Glutamatergic neuron (in vitro differentiated cells): ENCODE results near the gene TMEM92. TPM values are rescaled to one million over a fixed set of nuclear protein-coding genes. Genes with fewer than 3 reads are reported as not detected.

ENCODE experiments used
- DNase-seq: peaks from one replicate; pipeline ENCODE4 v3.0.0; 2022
- H3K27ac Mint-ChIP-seq: one replicate; pipeline ENCODE4 v1.8.0; 2020; ENCODE audit warnings: mild to moderate bottlenecking, mixed read lengths, inconsistent platforms; ENCODE audit not compliant: unreplicated experiment
- H3K27me3 Mint-ChIP-seq: one replicate; pipeline ENCODE4 v1.8.0; 2020; ENCODE audit warnings: mild to moderate bottlenecking, moderate library complexity, mixed read lengths, inconsistent platforms; ENCODE audit not compliant: unreplicated experiment
- H3K36me3 Mint-ChIP-seq: one replicate; pipeline ENCODE4 v1.8.0; 2020; ENCODE audit warnings: mild to moderate bottlenecking, mixed read lengths, inconsistent platforms; ENCODE audit not compliant: unreplicated experiment
- H3K4me1 Mint-ChIP-seq: one replicate; pipeline ENCODE4 v1.8.0; 2020; ENCODE audit warnings: mild to moderate bottlenecking, low read depth, mixed read lengths, inconsistent platforms; ENCODE audit not compliant: unreplicated experiment
- H3K4me3 Mint-ChIP-seq: one replicate; pipeline ENCODE4 v1.8.0; 2020; ENCODE audit warnings: mild to moderate bottlenecking, mixed read lengths, inconsistent platforms; ENCODE audit not compliant: unreplicated experiment
- H3K9me3 Mint-ChIP-seq: one replicate; pipeline ENCODE4 v1.8.0; 2020; ENCODE audit warnings: mild to moderate bottlenecking, moderate library complexity, mixed read lengths, inconsistent platforms; ENCODE audit not compliant: unreplicated experiment
- total RNA-seq: library from RNA; stranded (reverse); fragmentation: NEBNext Ultra II Directional; extraction: Animal tissue kit (Norgen Biotek cat#: 25700); gene quantifications from one replicate; pipeline ENCODE4 v1.2.1, GENCODE V29; 2021; ENCODE audit not compliant: unreplicated experiment
- TF ChIP-seq, protein P1 (sequence below): fragments of 200-600 bp; sonication (generic); IDR thresholded peaks from one replicate; pipeline ENCODE4 v1.5.0; 2021; ENCODE audit not compliant: partially characterized antibody, unreplicated experiment

The TMEM92 gene
- total RNA-seq, 1 donor from 2014 or later: not detected

GRCh38 chr17:50257676-50258224 is 16.5 kb upstream of the TMEM92 start:
- Mint-ChIP-seq H3K9me3 (peaks cover 4% of the 10 kb centered on the region), H3K27me3 (peaks cover 6% of the 10 kb centered on the region), H3K4me3 (no peak overlapping the region), H3K4me1 (peaks cover 5% of the 10 kb centered on the region), H3K27ac (no peak overlapping the region), H3K36me3 (no peaks in the 10 kb centered on the region)
- peak; percentile 9 for DNase-seq
- TF ChIP-seq, protein P1, sequence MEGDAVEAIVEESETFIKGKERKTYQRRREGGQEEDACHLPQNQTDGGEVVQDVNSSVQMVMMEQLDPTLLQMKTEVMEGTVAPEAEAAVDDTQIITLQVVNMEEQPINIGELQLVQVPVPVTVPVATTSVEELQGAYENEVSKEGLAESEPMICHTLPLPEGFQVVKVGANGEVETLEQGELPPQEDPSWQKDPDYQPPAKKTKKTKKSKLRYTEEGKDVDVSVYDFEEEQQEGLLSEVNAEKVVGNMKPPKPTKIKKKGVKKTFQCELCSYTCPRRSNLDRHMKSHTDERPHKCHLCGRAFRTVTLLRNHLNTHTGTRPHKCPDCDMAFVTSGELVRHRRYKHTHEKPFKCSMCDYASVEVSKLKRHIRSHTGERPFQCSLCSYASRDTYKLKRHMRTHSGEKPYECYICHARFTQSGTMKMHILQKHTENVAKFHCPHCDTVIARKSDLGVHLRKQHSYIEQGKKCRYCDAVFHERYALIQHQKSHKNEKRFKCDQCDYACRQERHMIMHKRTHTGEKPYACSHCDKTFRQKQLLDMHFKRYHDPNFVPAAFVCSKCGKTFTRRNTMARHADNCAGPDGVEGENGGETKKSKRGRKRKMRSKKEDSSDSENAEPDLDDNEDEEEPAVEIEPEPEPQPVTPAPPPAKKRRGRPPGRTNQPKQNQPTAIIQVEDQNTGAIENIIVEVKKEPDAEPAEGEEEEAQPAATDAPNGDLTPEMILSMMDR: no peak

DNA sequence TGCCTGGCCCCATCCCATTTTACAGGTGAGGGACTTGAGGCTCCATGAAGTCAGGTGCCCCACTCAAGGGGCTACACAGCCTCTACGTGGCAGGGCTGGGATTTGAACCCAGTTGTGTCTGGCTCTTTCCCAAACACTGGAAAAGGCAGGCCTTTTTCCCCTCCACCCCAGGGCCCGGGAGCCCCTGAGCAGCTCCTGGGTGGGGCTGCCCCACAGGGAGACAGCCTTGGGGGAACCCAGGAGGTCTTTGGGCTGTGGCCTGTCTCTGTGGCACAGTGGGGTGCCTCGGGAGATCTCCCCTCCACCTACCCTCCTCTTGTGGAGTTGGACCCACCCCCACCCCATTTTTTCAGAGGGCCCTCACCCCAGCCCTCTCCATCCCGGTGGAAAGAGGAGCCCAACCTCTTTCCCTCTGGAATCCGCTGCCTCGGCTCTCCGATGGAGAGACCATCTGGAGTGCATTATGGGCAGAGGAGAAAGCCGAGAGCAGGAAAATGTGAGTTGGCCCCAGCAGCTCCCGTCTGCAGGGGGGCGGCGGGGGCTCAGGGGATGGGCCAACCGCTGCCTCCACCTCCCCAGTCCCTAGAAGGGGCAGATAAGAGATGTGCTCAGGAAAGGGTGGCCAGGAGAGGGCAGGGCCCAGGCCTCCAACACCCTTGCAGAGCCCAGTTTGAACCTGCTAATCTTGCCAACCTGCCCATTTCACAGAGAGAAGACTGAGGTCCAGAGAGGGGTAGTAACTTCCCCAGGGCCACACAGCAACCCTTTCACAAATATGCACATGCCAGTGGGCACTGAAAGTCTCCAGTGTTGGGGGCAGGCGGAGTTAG is 15.4 kb upstream of the TMEM92 start:
- Mint-ChIP-seq H3K27ac (no peak overlapping the region), H3K27me3 (peaks cover 6% of the 10 kb centered on the region), H3K9me3 (peaks cover 2% of the 10 kb centered on the region), H3K4me1 (peaks cover 10% of the 10 kb centered on the region), H3K36me3 (no peaks in the 10 kb centered on the region), H3K4me3 (no peak overlapping the region)
- TF ChIP-seq, protein P1: no peak
- DNase-seq: peak; percentile 12

GRCh38 chr17:50259477-50260324 is 14.6 kb upstream of the TMEM92 start:
- DNase-seq: peak; percentile 8
- no peaks in the 10 kb centered on the region for H3K36me3 Mint-ChIP-seq
- no peak overlapping the region for H3K27ac Mint-ChIP-seq
- H3K9me3 Mint-ChIP-seq: peaks cover 2% of the 10 kb centered on the region
- H3K4me3 Mint-ChIP-seq: no peak overlapping the region
- H3K27me3 Mint-ChIP-seq: peaks cover 6% of the 10 kb centered on the region
- TF ChIP-seq, protein P1: no peak
- peaks cover 11% of the 10 kb centered on the region for H3K4me1 Mint-ChIP-seq

DNA sequence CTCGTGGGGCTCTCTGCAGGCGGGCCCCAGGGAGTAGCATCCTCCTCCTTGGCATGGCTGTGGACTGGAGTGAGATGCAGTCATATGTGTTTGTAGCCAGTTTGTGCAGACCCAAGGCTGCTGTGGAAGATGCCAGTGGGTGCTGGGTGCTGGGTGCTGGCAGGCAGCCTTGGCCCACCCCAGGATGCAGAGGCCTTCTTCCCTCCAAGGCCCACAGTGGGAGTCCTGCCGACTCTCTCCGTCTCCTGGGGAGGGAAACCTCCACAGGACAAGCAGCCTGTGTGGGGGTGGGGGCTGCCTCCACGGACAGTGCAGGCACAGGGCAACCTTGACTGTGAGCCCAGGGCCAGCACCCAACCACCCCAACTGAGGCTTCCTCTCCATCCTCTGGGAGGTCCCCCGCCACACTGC is 13.8 kb upstream of the TMEM92 start:
- Mint-ChIP-seq H3K9me3 (peaks cover 2% of the 10 kb centered on the region), H3K4me3 (no peak overlapping the region), H3K4me1 (peaks cover 11% of the 10 kb centered on the region), H3K27ac (no peak overlapping the region), H3K36me3 (no peaks in the 10 kb centered on the region), H3K27me3 (peaks cover 5% of the 10 kb centered on the region)
- peak; percentile 10 for DNase-seq
- TF ChIP-seq, protein P1: no peak
